Retinal pigment epithelial cell (primary cell): ENCODE data around the gene PLK1.
"Not testable (repeated sequence)": the region's sequence is repeated elsewhere in the genome, so short reads cannot be mapped to it uniquely, and the experiment has no call there.

Experiments used
- DNase-seq: peaks from one replicate; pipeline ENCODE4 v3.0.0-alpha.2; 2010; ENCODE audit warnings: low read depth
- H3K4me3 ChIP-seq: 2 replicates; pipeline ENCODE4 v1.5.1; 2011; ENCODE audit warnings: mild to moderate bottlenecking, low read length, control low read depth, moderate library complexity
- CTCF ChIP-seq: conservative IDR thresholded peaks from 2 replicates; pipeline ENCODE4 v1.5.1; 2011; ENCODE audit warnings: low read depth, low read length, control low read depth, inconsistent platforms

The PLK1 gene

DNA sequence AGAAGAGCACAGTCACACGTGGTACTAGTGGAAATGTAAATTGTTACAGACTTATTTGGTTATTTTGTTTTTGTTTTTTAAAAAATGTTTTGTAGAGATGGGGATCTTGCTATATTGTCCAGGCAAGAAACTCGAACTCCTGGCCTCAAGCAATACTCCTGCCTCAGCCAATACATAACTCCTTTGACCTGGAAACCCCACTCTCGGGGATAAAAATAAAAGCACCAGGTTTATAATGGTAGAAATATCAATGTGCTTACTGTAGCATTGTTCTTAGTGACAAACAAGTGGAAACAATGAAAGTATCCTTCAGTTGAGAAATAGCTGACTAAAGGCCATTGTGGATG, 46.1 kb downstream of the PLK1 start:
- no peak overlapping the region for H3K4me3 ChIP-seq
- DNase-seq, result no peak
- TF ChIP-seq CTCF, result no peak

GRCh38 chr16:23726710-23727109, 48.0 kb downstream of the PLK1 start:
- no peak for TF ChIP-seq CTCF
- no peak for DNase-seq

GRCh38 chr16:23728112-23728477, 49.4 kb downstream of the PLK1 start:
- no peak for DNase-seq
- no peak overlapping the region for H3K4me3 ChIP-seq
- no peak for TF ChIP-seq CTCF

More at GRCh38 chr16:23726710-23727109, 48.0 kb downstream of the PLK1 start:
- no peak overlapping the region for H3K4me3 ChIP-seq

GRCh38 chr16:23729503-23730424, 51.1 kb downstream of the PLK1 start:
- no peak for TF ChIP-seq CTCF
- no peak for DNase-seq
- H3K4me3 ChIP-seq, result no peak overlapping the region

GRCh38 chr16:23734176-23734893, 55.6 kb downstream of the PLK1 start:
- TF ChIP-seq CTCF, result no peak

GRCh38 chr16:23737423-23738028, 58.8 kb downstream of the PLK1 start:
- H3K4me3 ChIP-seq, DNase-seq: not testable (repeated sequence)

More at GRCh38 chr16:23734176-23734893, 55.6 kb downstream of the PLK1 start:
- no peak for DNase-seq
- H3K4me3 ChIP-seq, result no peak overlapping the region

DNA sequence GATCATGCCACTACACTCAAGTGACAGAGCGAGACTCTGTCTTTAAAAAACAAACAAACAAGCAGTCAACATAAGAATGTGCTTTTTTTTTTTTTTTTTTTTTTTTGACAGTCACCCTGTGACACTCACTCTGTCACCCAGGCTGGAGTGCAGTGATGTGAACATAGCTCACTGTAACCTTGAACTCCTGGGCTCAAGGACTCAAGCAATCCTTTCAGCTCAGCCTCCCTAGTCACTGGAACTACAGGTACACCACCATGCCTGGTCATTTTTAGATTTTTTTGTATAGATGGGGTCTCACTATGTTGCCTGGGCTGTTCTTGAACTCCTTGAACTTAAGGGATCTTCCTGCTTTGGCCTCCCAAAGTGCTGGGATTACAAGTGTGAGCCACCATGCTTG, 60.8 kb downstream of the PLK1 start:
- no peak for DNase-seq
- TF ChIP-seq CTCF, result no peak
- no peak overlapping the region for H3K4me3 ChIP-seq
